ENCODE data around the gene ZNF665. TPM values are rescaled to one million over a fixed set of nuclear protein-coding genes. Genes with fewer than 3 reads are reported as not detected.
"Not testable (repeated sequence)": the region's sequence is repeated elsewhere in the genome, so short reads cannot be mapped to it uniquely, and the experiment has no call there.

The ZNF665 gene
- total RNA-seq, 1 donor from 2014 or later, result 5.2 TPM

- peak; percentile 25 for TF ChIP-seq CTCF (conservative IDR thresholded peaks at IDR 0.05)
- not testable (repeated sequence) for H3K27me3 Mint-ChIP-seq (ENCODE audit: low read depth); DNase-seq (ENCODE audit: low read depth, low spot score); H3K4me1 Mint-ChIP-seq; H3K27ac Mint-ChIP-seq (ENCODE audit: unreplicated experiment); H3K9me3 Mint-ChIP-seq
- Mint-ChIP-seq H3K36me3 (ENCODE audit: low read depth) (peaks cover 26% of the 10 kb centered on the region), H3K4me3 (peak overlapping the region; percentile 20)
Observed at GRCh38 chr19:53185155-53185882, 7.8 kb downstream of the ZNF665 start.

- Mint-ChIP-seq H3K36me3 (ENCODE audit: low read depth) (peaks cover 26% of the 10 kb centered on the region), H3K4me3 (no peak overlapping the region), H3K27ac (ENCODE audit: unreplicated experiment) (peak overlapping the region; percentile 27), H3K27me3 (ENCODE audit: low read depth) (no peaks in the 10 kb centered on the region), H3K4me1 (no peaks in the 10 kb centered on the region), H3K9me3 (peaks cover 7% of the 10 kb centered on the region)
- DNase-seq (ENCODE audit: low read depth, low spot score), result no peak
- TF ChIP-seq CTCF (conservative IDR thresholded peaks at IDR 0.05), result no peak
Observed at GRCh38 chr19:53183146-53183764, 9.9 kb downstream of the ZNF665 start.

- Mint-ChIP-seq H3K4me3 (no peak overlapping the region), H3K27ac (ENCODE audit: unreplicated experiment) (no peak overlapping the region), H3K4me1 (no peaks in the 10 kb centered on the region), H3K27me3 (ENCODE audit: low read depth) (no peaks in the 10 kb centered on the region), H3K9me3 (peaks cover 7% of the 10 kb centered on the region), H3K36me3 (ENCODE audit: low read depth) (peaks cover 34% of the 10 kb centered on the region)
- TF ChIP-seq CTCF (conservative IDR thresholded peaks at IDR 0.05), result no peak
- no peak for DNase-seq (ENCODE audit: low read depth, low spot score)
Observed at GRCh38 chr19:53182202-53182601, 11.0 kb downstream of the ZNF665 start.

GRCh38 chr19:53177986-53178385 is 15.2 kb downstream of the ZNF665 start:
- DNase-seq (ENCODE audit: low read depth, low spot score), result no peak
- Mint-ChIP-seq H3K9me3 (peaks cover 10% of the 10 kb centered on the region), H3K27me3 (ENCODE audit: low read depth) (no peaks in the 10 kb centered on the region), H3K27ac (ENCODE audit: unreplicated experiment) (no peak overlapping the region), H3K36me3 (ENCODE audit: low read depth) (peaks cover 46% of the 10 kb centered on the region), H3K4me1 (no peaks in the 10 kb centered on the region), H3K4me3 (no peak overlapping the region)
- no peak for TF ChIP-seq CTCF (conservative IDR thresholded peaks at IDR 0.05)

- no peak for DNase-seq (ENCODE audit: low read depth, low spot score)
- Mint-ChIP-seq H3K9me3 (peaks cover 13% of the 10 kb centered on the region), H3K4me3 (no peak overlapping the region), H3K36me3 (ENCODE audit: low read depth) (peaks cover 49% of the 10 kb centered on the region), H3K27me3 (ENCODE audit: low read depth) (no peaks in the 10 kb centered on the region), H3K27ac (ENCODE audit: unreplicated experiment) (no peak overlapping the region), H3K4me1 (no peaks in the 10 kb centered on the region)
- no peak for TF ChIP-seq CTCF (conservative IDR thresholded peaks at IDR 0.05)
Observed at GRCh38 chr19:53172889-53173288, 20.3 kb downstream of the ZNF665 start.
